Measurements from ENCODE around the gene ANKS1B. TPM values are rescaled to one million over a fixed set of nuclear protein-coding genes. Genes with fewer than 3 reads are reported as not detected.

ANKS1B gene
- total and polyA plus RNA-seq, 10 of the 15 experiments (the other 5 are each of a cell fraction or from before 2014, with no cell fraction given) = 0.16 to 1.3 (median 0.82) TPM; not detected in 7

DNA sequence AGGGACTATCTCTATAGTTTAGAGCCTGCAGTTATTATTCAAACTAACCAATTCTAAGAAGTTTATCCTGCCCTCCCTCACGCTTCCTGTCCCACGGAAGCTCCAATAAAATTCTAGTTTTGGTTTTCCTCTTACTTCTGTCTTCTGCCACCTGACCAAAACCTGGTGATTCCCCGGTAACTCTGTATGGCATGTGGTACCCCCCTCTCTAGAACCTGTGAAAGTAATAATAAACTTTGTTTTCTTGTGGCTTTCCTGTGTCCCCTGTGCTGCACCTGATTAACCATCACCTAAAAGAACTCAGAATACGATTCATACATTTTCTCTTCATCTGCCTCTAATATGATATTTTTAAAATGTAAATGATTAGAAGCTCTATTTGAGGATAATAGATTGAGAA, 959.9 kb downstream of the ANKS1B start:
- no TSS peak for BruUV-seq (replicated peaks)
- FAIRE-seq = no peak
- CTCF ChIA-PET = interaction anchor here (1.8 to 2.6 kb wide), 2 partner anchors 13 to 26 kb away, joined by 6 to 7 read pairs; no protein-coding TSS in a partner anchor

More for the DNA sequence above, 959.9 kb downstream of the ANKS1B start:
- SMC1A ChIA-PET (ENCODE audit: uncharacterized antibody, unreplicated experiment) = interaction anchor here (0.8 kb wide), 1 partner anchor 54 kb away, joined by 3 read pairs; no protein-coding TSS in a partner anchor
- POLR2A ChIA-PET = no interaction called here
- H3K27me3 ChIP-seq (replicated peaks in 1 of 2; ENCODE audit: control insufficient read depth in 2 of 2, insufficient read depth in 2 of 2, low read length in 1 of 2) = no peaks in the 10 kb centered on the region
- H3K27ac ChIP-seq (ENCODE audit: control insufficient read depth, insufficient read depth) = no peak overlapping the region
- H3K79me2 ChIP-seq (ENCODE audit: control insufficient read depth, insufficient read depth, low read length) = no peaks in the 10 kb centered on the region
- ATAC-seq (peak; percentile 36; the same call in 2 of the 3 replicates), DNase-seq (ENCODE audit: low read depth, low spot score) (no peak)
- 34% methylated on average over 4 of the region's 4 CpGs for WGBS (ENCODE audit: insufficient coverage, insufficient replicate concordance, low lambda C conversion rate, missing lambda C conversion rate)
- no peak overlapping the region for H3K4me3 ChIP-seq
- no peak overlapping the region for H3K9ac ChIP-seq (ENCODE audit: control insufficient read depth, insufficient read depth, low read length)
- no peaks in the 10 kb centered on the region for H3K36me3 ChIP-seq (ENCODE audit: control insufficient read depth in 2 of 2, insufficient read depth in 2 of 2, low read length in 1 of 2)
- H4K20me1 ChIP-seq (ENCODE audit: control insufficient read depth, insufficient read depth) = no peaks in the 10 kb centered on the region
- TF ChIP-seq SMC3 (IDR thresholded peaks at IDR 0.05; ENCODE audit: borderline replicate concordance, low read length) (no peak), PKNOX1 (IDR thresholded peaks at IDR 0.05) (no peak), STAT1 (conservative IDR thresholded peaks at IDR 0.05) (no peak), MEF2A (IDR thresholded peaks at IDR 0.05; ENCODE audit: insufficient read depth, low read depth, low read length) (no peak), MLLT1 (IDR thresholded peaks at IDR 0.05) (no peak), TBL1XR1 (IDR thresholded peaks at IDR 0.05; ENCODE audit: low read depth, low read length) (no peak), RBBP5 (conservative IDR thresholded peaks at IDR 0.05) (no peak), SMAD1 (IDR thresholded peaks at IDR 0.05; ENCODE audit: low read depth, partially characterized antibody) (no peak), BCL3 (IDR thresholded peaks at IDR 0.05; ENCODE audit: borderline replicate concordance, insufficient read depth, low read depth, low read length, poor library complexity, severe bottlenecking) (no peak), PML (IDR thresholded peaks at IDR 0.05; ENCODE audit: low read length) (no peak), NBN (IDR thresholded peaks at IDR 0.05) (no peak), NFYA (IDR thresholded peaks at IDR 0.05; ENCODE audit: borderline replicate concordance, low read depth, low read length) (no peak), FOXK2 (IDR thresholded peaks at IDR 0.05) (no peak), SMARCA5 (IDR thresholded peaks at IDR 0.05) (no peak), CBX5 (IDR thresholded peaks at IDR 0.05; ENCODE audit: low read depth) (no peak)
- TF ChIP-seq, protein P1, sequence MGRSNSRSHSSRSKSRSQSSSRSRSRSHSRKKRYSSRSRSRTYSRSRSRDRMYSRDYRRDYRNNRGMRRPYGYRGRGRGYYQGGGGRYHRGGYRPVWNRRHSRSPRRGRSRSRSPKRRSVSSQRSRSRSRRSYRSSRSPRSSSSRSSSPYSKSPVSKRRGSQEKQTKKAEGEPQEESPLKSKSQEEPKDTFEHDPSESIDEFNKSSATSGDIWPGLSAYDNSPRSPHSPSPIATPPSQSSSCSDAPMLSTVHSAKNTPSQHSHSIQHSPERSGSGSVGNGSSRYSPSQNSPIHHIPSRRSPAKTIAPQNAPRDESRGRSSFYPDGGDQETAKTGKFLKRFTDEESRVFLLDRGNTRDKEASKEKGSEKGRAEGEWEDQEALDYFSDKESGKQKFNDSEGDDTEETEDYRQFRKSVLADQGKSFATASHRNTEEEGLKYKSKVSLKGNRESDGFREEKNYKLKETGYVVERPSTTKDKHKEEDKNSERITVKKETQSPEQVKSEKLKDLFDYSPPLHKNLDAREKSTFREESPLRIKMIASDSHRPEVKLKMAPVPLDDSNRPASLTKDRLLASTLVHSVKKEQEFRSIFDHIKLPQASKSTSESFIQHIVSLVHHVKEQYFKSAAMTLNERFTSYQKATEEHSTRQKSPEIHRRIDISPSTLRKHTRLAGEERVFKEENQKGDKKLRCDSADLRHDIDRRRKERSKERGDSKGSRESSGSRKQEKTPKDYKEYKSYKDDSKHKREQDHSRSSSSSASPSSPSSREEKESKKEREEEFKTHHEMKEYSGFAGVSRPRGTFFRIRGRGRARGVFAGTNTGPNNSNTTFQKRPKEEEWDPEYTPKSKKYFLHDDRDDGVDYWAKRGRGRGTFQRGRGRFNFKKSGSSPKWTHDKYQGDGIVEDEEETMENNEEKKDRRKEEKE (IDR thresholded peaks at IDR 0.05) = no peak
- RAD21 ChIA-PET (ENCODE audit: unreplicated experiment) = interaction anchor here (0.8 to 1.0 kb wide), 2 partner anchors 14 to 27 kb away, joined by 3 read pairs; no protein-coding TSS in a partner anchor
- intact Hi-C loops (cut with micrococcal nuclease; ENCODE audit: unreplicated experiment) (no loop called here), in situ Hi-C loops (cut with MboI) (no loop called here)
- no peak overlapping the region for H2AFZ ChIP-seq (ENCODE audit: control insufficient read depth, low read depth, low read length)
- no peaks in the 10 kb centered on the region for H3K4me1 ChIP-seq (ENCODE audit: control insufficient read depth, insufficient read depth, low read length)
- no peaks in the 10 kb centered on the region for H3K9me3 ChIP-seq (replicated peaks; ENCODE audit: control insufficient read depth, insufficient read depth, low read length)
- no peak overlapping the region for H3K4me2 ChIP-seq (ENCODE audit: control insufficient read depth, insufficient read depth)
